Right lobe of liver (tissue), 4 donors: ENCODE data around the gene PLD6.

ENCODE experiments used
- POLR2A ChIP-seq: fragments of 450-650 bp; IDR thresholded peaks from one replicate; pipeline ENCODE4 v1.6.1; 2017; ENCODE audit warnings: antibody characterized with exemption, mild to moderate bottlenecking
- TF ChIP-seq, protein P1 (sequence below), 4 donors: fragments of 200-600 bp in 3 of 4; fragments of 450-650 bp in 1 of 4; IDR thresholded peaks; one replicate each; pipeline versions ENCODE4 v1.5.1 to v1.8.0; 2016 to 2022; ENCODE audit warnings: antibody characterized with exemption in 4 of 4, mild to moderate bottlenecking in 2 of 4
- donor health status: DM: no; HTN: no; CAD: no.
- donor health status: DM: no; HTN: no; CAD: no.
- donor health status: DM: no; HTN: yes; CAD: no.

- TF ChIP-seq, protein P1, sequence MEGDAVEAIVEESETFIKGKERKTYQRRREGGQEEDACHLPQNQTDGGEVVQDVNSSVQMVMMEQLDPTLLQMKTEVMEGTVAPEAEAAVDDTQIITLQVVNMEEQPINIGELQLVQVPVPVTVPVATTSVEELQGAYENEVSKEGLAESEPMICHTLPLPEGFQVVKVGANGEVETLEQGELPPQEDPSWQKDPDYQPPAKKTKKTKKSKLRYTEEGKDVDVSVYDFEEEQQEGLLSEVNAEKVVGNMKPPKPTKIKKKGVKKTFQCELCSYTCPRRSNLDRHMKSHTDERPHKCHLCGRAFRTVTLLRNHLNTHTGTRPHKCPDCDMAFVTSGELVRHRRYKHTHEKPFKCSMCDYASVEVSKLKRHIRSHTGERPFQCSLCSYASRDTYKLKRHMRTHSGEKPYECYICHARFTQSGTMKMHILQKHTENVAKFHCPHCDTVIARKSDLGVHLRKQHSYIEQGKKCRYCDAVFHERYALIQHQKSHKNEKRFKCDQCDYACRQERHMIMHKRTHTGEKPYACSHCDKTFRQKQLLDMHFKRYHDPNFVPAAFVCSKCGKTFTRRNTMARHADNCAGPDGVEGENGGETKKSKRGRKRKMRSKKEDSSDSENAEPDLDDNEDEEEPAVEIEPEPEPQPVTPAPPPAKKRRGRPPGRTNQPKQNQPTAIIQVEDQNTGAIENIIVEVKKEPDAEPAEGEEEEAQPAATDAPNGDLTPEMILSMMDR (IDR thresholded peaks at IDR 0.05): no peak
- TF ChIP-seq POLR2A: no peak
Measured at GRCh38 chr17:17151962-17152361, 54.2 kb downstream of the PLD6 start.
